H1 (cell line): ENCODE results near the gene DGKZ. TPM values are rescaled to one million over a fixed set of nuclear protein-coding genes. Genes with fewer than 3 reads are reported as not detected.

Experiments used
- CTCF ChIA-PET: fragments of 300-600 bp; sonication (Branson Sonifier 250); formaldehyde crosslinking; loops from one replicate; lab custom pipeline; 2021; ENCODE audit not compliant: partially characterized antibody; lab: Charles Lee
- POLR2A ChIA-PET: fragments of 300-600 bp; sonication (Branson Sonifier 250); formaldehyde crosslinking; loops from one replicate; lab custom pipeline; 2021; ENCODE audit warnings: inconsistent platforms; ENCODE audit not compliant: partially characterized antibody; lab: Charles Lee
- DNase-seq, 2 experiments: peaks; one replicate each; pipeline versions ENCODE4 v3.0.0 to v3.0.0-alpha.2; 2010 to 2022; ENCODE audit warnings: low spot score in 2 of 2, low read depth in 1 of 2, mixed read lengths in 1 of 2
- FAIRE-seq: peaks from 2 replicates; lab custom pipeline; 2011; peaks lifted over from hg19 to GRCh38; lab: Jason Lieb, UNC
- H2AFZ ChIP-seq: 2 replicates; pipeline ENCODE4 v1.8.1; 2012; ENCODE audit warnings: low read length, inconsistent platforms
- H2AK5ac ChIP-seq: 2 replicates; pipeline ENCODE4 v1.6.1; 2013; ENCODE audit warnings: low read depth, low read length
- H2BK120ac ChIP-seq: replicated peaks from 2 replicates; pipeline ENCODE3; 2013; ENCODE audit warnings: low read depth, low read length, inconsistent platforms
- H2BK12ac ChIP-seq: 2 replicates; pipeline ENCODE4 v1.6.1; 2013; ENCODE audit warnings: low read depth, low read length
- H2BK15ac ChIP-seq: 2 replicates; pipeline ENCODE4 v1.6.1; 2013; ENCODE audit warnings: low read length
- H2BK20ac ChIP-seq: 2 replicates; pipeline ENCODE4 v1.6.1; 2013; ENCODE audit warnings: low read length
- H2BK5ac ChIP-seq: 2 replicates; pipeline ENCODE4 v1.6.1; 2013; ENCODE audit warnings: low read depth, low read length
- H3K14ac ChIP-seq: 2 replicates; pipeline ENCODE4 v1.6.1; 2013; ENCODE audit warnings: inconsistent platforms; ENCODE audit not compliant: insufficient read length
- H3K18ac ChIP-seq: 2 replicates; pipeline ENCODE4 v1.6.1; 2013; ENCODE audit warnings: low read length; ENCODE audit errors: extremely low read depth
- H3K23ac ChIP-seq: 2 replicates; pipeline ENCODE4 v1.6.1; 2013; ENCODE audit warnings: inconsistent platforms; ENCODE audit not compliant: insufficient read length
- H3K23me2 ChIP-seq: 2 replicates; pipeline ENCODE4 v1.6.1; 2013; ENCODE audit warnings: low read depth, low read length
- H3K27ac ChIP-seq: 2 replicates; pipeline ENCODE4 v1.6.1; 2011; ENCODE audit warnings: low read depth, low read length, inconsistent platforms
- H3K27me3 ChIP-seq, 4 experiments: replicated peaks in 1 of 4; 1 replicate in 1 of 4; 2 replicates in 3 of 4; pipeline versions ENCODE4 v1.6.1 to v1.8.1; 2011 to 2013; ENCODE audit warnings: low read length in 3 of 4, mild to moderate bottlenecking in 3 of 4, inconsistent platforms in 2 of 4, mixed read lengths in 2 of 4, moderate library complexity in 1 of 4; ENCODE audit not compliant: control insufficient read depth in 3 of 4, insufficient read depth in 3 of 4; ENCODE audit errors: extremely low read depth in 1 of 4
- H3K36me3 ChIP-seq, 4 experiments: 2 replicates each; pipeline versions ENCODE4 v1.6.1 to v1.8.1; 2011 to 2013; ENCODE audit warnings: mild to moderate bottlenecking in 4 of 4, low read length in 3 of 4, moderate library complexity in 2 of 4, control low read depth in 1 of 4, inconsistent platforms in 1 of 4; ENCODE audit not compliant: insufficient read depth in 4 of 4, control insufficient read depth in 2 of 4
- H3K4ac ChIP-seq: replicated peaks from 2 replicates; pipeline ENCODE3; 2013; ENCODE audit warnings: low read length, low read depth, mixed read lengths, inconsistent platforms; ENCODE audit not compliant: insufficient read length
- H3K4me1 ChIP-seq, 4 experiments: replicated peaks in 1 of 4; 1 replicate in 1 of 4; 2 replicates in 3 of 4; pipeline versions ENCODE4 v1.6.1 to v1.8.1; 2011 to 2013; ENCODE audit warnings: low read length in 3 of 4, inconsistent platforms in 2 of 4, mixed read lengths in 1 of 4; ENCODE audit not compliant: insufficient read depth in 4 of 4, control insufficient read depth in 3 of 4
- H3K4me2 ChIP-seq, 2 experiments: 2 replicates each; pipeline versions ENCODE4 v1.6.1 to v1.8.1; 2011 to 2013; ENCODE audit warnings: low read depth in 2 of 2, low read length in 2 of 2, control low read depth in 1 of 2, inconsistent platforms in 1 of 2, mild to moderate bottlenecking in 1 of 2; ENCODE audit not compliant: insufficient read depth in 1 of 2
- H3K4me3 ChIP-seq, 4 experiments: fragments of 200-600, 300-600 bp in 1 of 4; sonication (generic), shearing (Covaris generic), sonication (Bioruptor Twin) in 1 of 4; 2 replicates each; pipeline versions ENCODE4 v1.5.1 to v1.8.1; 2011 to 2016; ENCODE audit warnings: low read length in 4 of 4, low read depth in 3 of 4, control low read depth in 2 of 4, inconsistent platforms in 2 of 4, mild to moderate bottlenecking in 2 of 4, mixed read lengths in 1 of 4, moderate library complexity in 1 of 4; ENCODE audit not compliant: insufficient read depth in 2 of 4; ENCODE audit errors: extremely low read depth in 1 of 4
- H3K56ac ChIP-seq: replicated peaks from 2 replicates; pipeline ENCODE3; 2013; ENCODE audit warnings: low read depth, mild to moderate bottlenecking, mixed read lengths, low read length, inconsistent platforms; ENCODE audit not compliant: insufficient read length
- H3K79me1 ChIP-seq: 2 replicates; pipeline ENCODE4 v1.6.1; 2013; ENCODE audit warnings: low read depth, low read length, control low read depth
- H3K79me2 ChIP-seq, 2 experiments: 2 replicates each; pipeline versions ENCODE4 v1.6.1 to v1.8.1; 2012 to 2013; ENCODE audit warnings: low read length in 2 of 2, mild to moderate bottlenecking in 2 of 2, inconsistent platforms in 1 of 2; ENCODE audit not compliant: insufficient read depth in 2 of 2, control insufficient read depth in 1 of 2
- H3K9ac ChIP-seq, 4 experiments: replicated peaks in 1 of 4; 1 replicate in 1 of 4; 2 replicates in 3 of 4; pipeline versions ENCODE4 v1.6.1 to v1.8.1; 2011 to 2013; ENCODE audit warnings: low read depth in 3 of 4, low read length in 3 of 4, control low read depth in 2 of 4, mild to moderate bottlenecking in 2 of 4, moderate library complexity in 2 of 4, inconsistent platforms in 1 of 4; ENCODE audit errors: extremely low read depth in 1 of 4
- H3K9me3 ChIP-seq, 2 experiments: 2 replicates each; pipeline versions ENCODE4 v1.6.1 to v1.8.1; 2012 to 2013; ENCODE audit warnings: mild to moderate bottlenecking in 2 of 2, moderate library complexity in 2 of 2, control low read depth in 1 of 2, inconsistent platforms in 1 of 2, low read depth in 1 of 2, low read length in 1 of 2, mixed read lengths in 1 of 2; ENCODE audit not compliant: insufficient read depth in 2 of 2
- H4K20me1 ChIP-seq, 2 experiments: replicated peaks in 1 of 2; 2 replicates each; pipeline versions ENCODE3 to v1.8.1; 2011 to 2013; ENCODE audit warnings: inconsistent platforms in 2 of 2, low read length in 2 of 2, mild to moderate bottlenecking in 1 of 2; ENCODE audit not compliant: insufficient read depth in 2 of 2, control insufficient read depth in 1 of 2
- H4K5ac ChIP-seq: 2 replicates; pipeline ENCODE4 v1.6.1; 2013; ENCODE audit warnings: low read length, low read depth, mixed read lengths, inconsistent platforms; ENCODE audit not compliant: insufficient read length
- H4K8ac ChIP-seq: 2 replicates; pipeline ENCODE4 v1.8.0; 2013; ENCODE audit warnings: mild to moderate bottlenecking, moderate library complexity, low read length, inconsistent platforms; ENCODE audit not compliant: insufficient read depth; ENCODE audit errors: extremely low read depth
- H4K91ac ChIP-seq: replicated peaks from 2 replicates; pipeline ENCODE3; 2013; ENCODE audit warnings: low read length, mixed read lengths, inconsistent platforms; ENCODE audit not compliant: insufficient read length
- BRCA1 ChIP-seq: IDR thresholded peaks from 2 replicates; pipeline ENCODE4 v1.6.1; 2012; ENCODE audit warnings: low read depth, low read length, improper control_type of control experiment
- CREB1 ChIP-seq: IDR thresholded peaks from 2 replicates; pipeline ENCODE4 v1.6.1; 2012; ENCODE audit warnings: inconsistent platforms
- PHF8 ChIP-seq: fragments of 200-600 bp; sonication (generic); conservative IDR thresholded peaks from 2 replicates; pipeline ENCODE4 v1.7.1; 2012; ENCODE audit warnings: low read depth, mild to moderate bottlenecking, inconsistent platforms, low read length, moderate library complexity
- SIX5 ChIP-seq: IDR thresholded peaks from 2 replicates; pipeline ENCODE4 v1.6.1; 2011; ENCODE audit warnings: mild to moderate bottlenecking, low read depth, low read length
- WGBS, 2 experiments: shearing (Covaris generic) in 1 of 2; methylation state at CpG; one replicate each; pipeline versions ENCODE4 v1.1.6 to v1.1.7; 2013 to 2015; ENCODE audit warnings: low lambda C conversion rate in 2 of 2, mixed read lengths in 2 of 2, inconsistent platforms in 1 of 2, low coverage in 1 of 2, missing lambda C conversion rate in 1 of 2; ENCODE audit not compliant: insufficient replicate concordance in 2 of 2, insufficient coverage in 1 of 2, insufficient read length in 1 of 2; ENCODE audit errors: extremely low coverage in 1 of 2, missing lambda C conversion rate in 1 of 2; 5-methylcytosine and 5-hydroxymethylcytosine counted together
- polyA plus RNA-seq, 7 experiments: library from polyadenylated mRNA; depleted of rRNA in 3 of 7; stranded (reverse) in 5 of 7; unstranded in 2 of 7; fragments of >200 nt in 5 of 7; fragments of 200-250 nt in 2 of 7; gene quantifications; 1 replicate in 5 of 7; 2 replicates in 1 of 7; 4 replicates in 1 of 7; pipeline versions ENCODE4 v1.2.1 to v1.2.3, GENCODE V29; 2011 to 2013; ENCODE audit warnings: missing spikeins in 2 of 7, mixed read lengths in 2 of 7
- total RNA-seq: library from RNA; stranded (reverse); fragmentation: NEBNext Ultra II Directional; extraction: Animal tissue kit (Norgen Biotek cat#: 25700); gene quantifications from 2 replicates; pipeline ENCODE4 v1.2.1, GENCODE V29; 2021

Gene DGKZ
- total and polyA plus RNA-seq, 2 of the 8 experiments (the other 6 are each of a cell fraction or from before 2014, with no cell fraction given): 84.4 to 184 TPM

GRCh38 chr11:46402957-46403902 is 56.0 kb downstream of the DGKZ start:
- CTCF ChIA-PET: interaction anchor here (0.9 to 11.6 kb wide), 10 partner anchors 10 to 139 kb away, joined by 3 to 124 read pairs (median 4); partner anchors contain the start of gene CHRM4

More at GRCh38 chr11:46402957-46403902, 56.0 kb downstream of the DGKZ start:
- Histone ChIP-seq H3K4me2 (no peak overlapping the region), H2BK20ac (no peak overlapping the region), H4K20me1 (peaks cover 0 to 1% of the 10 kb centered on the region in 2 experiments), H3K27ac (no peak overlapping the region), H3K23me2 (no peaks in the 10 kb centered on the region), H4K91ac (no peak overlapping the region), H4K5ac (no peak overlapping the region), H3K4ac (no peak overlapping the region), H3K4me1 (no peaks in the 10 kb centered on the region), H3K79me2 (no peaks in the 10 kb centered on the region), H3K18ac (no peak overlapping the region), H2BK120ac (no peak overlapping the region), H3K79me1 (no peaks in the 10 kb centered on the region), H2BK15ac (no peak overlapping the region), H3K9ac (no peak overlapping the region), H3K56ac (no peak overlapping the region), H2AK5ac (no peak overlapping the region), H2AFZ (no peak overlapping the region), H2BK5ac (no peak overlapping the region), H2BK12ac (no peak overlapping the region), H3K36me3 (peaks cover 2 to 19% (median 9%) of the 10 kb centered on the region in 4 experiments; a peak in 4 of 8 replicates), H3K14ac (no peak overlapping the region), H3K27me3 (no peaks in the 10 kb centered on the region), H3K9me3 (no peaks in the 10 kb centered on the region), H3K4me3 (no peak overlapping the region), H4K8ac (no peak overlapping the region), H3K23ac (no peak overlapping the region)
- DNase-seq (no peak), FAIRE-seq (no peak)
- POLR2A ChIA-PET: interaction anchor here (2.5 kb wide), 1 partner anchor 11 kb away, joined by 8 read pairs; the partner anchor contains the start of gene CHRM4
- WGBS, 2 experiments: 98% methylated on average over 6 of the region's 6 CpGs; no CpG with 5 or more reads in 1 of the 2 experiments
- no peak for TF ChIP-seq CREB1
- no peak for TF ChIP-seq SIX5
- no peak for TF ChIP-seq BRCA1
- TF ChIP-seq PHF8: no peak
